SK-N-SH (cell line): Measurements from ENCODE around the gene ABLIM2. TPM values are rescaled to one million over a fixed set of nuclear protein-coding genes. Genes with fewer than 3 reads are reported as not detected.

Experiments used
- CTCF ChIA-PET: fragments of 300-600, 350-600 bp; formaldehyde crosslinking; extraction: SDS; loops from one replicate; lab custom pipeline; 2021; lab: Yijun Ruan, JAX
- POLR2A ChIA-PET: fragments of 350-600 bp; sonication (Branson Sonifier 250); formaldehyde crosslinking; extraction: SDS; loops from one replicate; lab custom pipeline; 2020; ENCODE audit warnings: antibody characterized with exemption, inconsistent platforms; lab: Yijun Ruan, JAX
- DNase-seq: peaks from one replicate; pipeline ENCODE4 v3.0.0; 2012
- H2AFZ ChIP-seq: fragments of 200-600 bp; sonication (generic); 2 replicates; pipeline ENCODE4 v1.8.1; 2016; ENCODE audit warnings: antibody characterized with exemption, mild to moderate bottlenecking, low read depth
- H3F3A ChIP-seq: fragments of 200-600 bp; sonication (generic); replicated peaks from 2 replicates; pipeline ENCODE3; 2016; ENCODE audit warnings: antibody characterized with exemption, mild to moderate bottlenecking; ENCODE audit not compliant: insufficient read depth
- H3K27ac ChIP-seq, 2 experiments: fragments of 200-500 bp in 1 of 2; fragments of 200-600 bp in 1 of 2; sonication (Bioruptor generic) in 1 of 2; sonication (generic), shearing (Covaris generic) in 1 of 2; 2 replicates each; pipeline versions ENCODE4 v1.5.1 to v1.6.1; 2014 to 2016; ENCODE audit warnings: low read depth in 2 of 2, inconsistent platforms in 1 of 2, low read length in 1 of 2, mild to moderate bottlenecking in 1 of 2, mixed read lengths in 1 of 2
- H3K27me3 ChIP-seq: fragments of 200-600 bp; sonication (generic), shearing (Covaris generic); 2 replicates; pipeline ENCODE4 v1.6.1; 2016; ENCODE audit warnings: mixed run types; ENCODE audit not compliant: insufficient read depth
- H3K36me3 ChIP-seq, 2 experiments: fragments of 200-500 bp in 1 of 2; fragments of 200-600 bp in 1 of 2; sonication (Bioruptor generic) in 1 of 2; sonication (generic) in 1 of 2; replicated peaks in 1 of 2; 2 replicates each; pipeline versions ENCODE3 to v1.5.1; 2014 to 2016; ENCODE audit warnings: low read length in 1 of 2, mild to moderate bottlenecking in 1 of 2; ENCODE audit not compliant: insufficient read depth in 2 of 2, control insufficient read depth in 1 of 2
- H3K4me1 ChIP-seq, 2 experiments: fragments of 200-500 bp in 1 of 2; fragments of 200-600 bp in 1 of 2; sonication (Bioruptor generic) in 1 of 2; sonication (generic), shearing (Covaris generic) in 1 of 2; 2 replicates each; pipeline versions ENCODE4 v1.5.1 to v1.6.1; 2014 to 2016; ENCODE audit warnings: low read depth in 1 of 2, low read length in 1 of 2, mixed run types in 1 of 2; ENCODE audit not compliant: insufficient read depth in 2 of 2, control insufficient read depth in 1 of 2
- H3K4me2 ChIP-seq: fragments of 200-600 bp; sonication (generic), shearing (Covaris generic); 2 replicates; pipeline ENCODE4 v1.6.1; 2017; ENCODE audit warnings: mixed run types
- H3K4me3 ChIP-seq, 2 experiments: fragments of 200-500 bp in 1 of 2; fragments of 200-600 bp in 1 of 2; sonication (Bioruptor generic) in 1 of 2; sonication (generic), shearing (Covaris generic) in 1 of 2; 2 replicates each; pipeline versions ENCODE4 v1.5.1 to v1.8.1; 2014 to 2016; ENCODE audit warnings: low read depth in 2 of 2, inconsistent platforms in 1 of 2, low read length in 1 of 2, mild to moderate bottlenecking in 1 of 2, mixed read lengths in 1 of 2, moderate library complexity in 1 of 2
- H3K79me2 ChIP-seq: fragments of 200-600 bp; sonication (generic); 2 replicates; pipeline ENCODE4 v1.8.1; 2017; ENCODE audit warnings: mild to moderate bottlenecking; ENCODE audit not compliant: insufficient read depth
- H3K9ac ChIP-seq: fragments of 200-600 bp; sonication (generic); 2 replicates; pipeline ENCODE4 v1.6.1; 2017; ENCODE audit warnings: mixed run types
- H3K9me2 ChIP-seq: fragments of 200-600 bp; sonication (generic); 2 replicates; pipeline ENCODE4 v1.6.1; 2017; ENCODE audit warnings: mixed run types
- H3K9me3 ChIP-seq: fragments of 200-600 bp; sonication (generic); 2 replicates; pipeline ENCODE4 v1.6.1; 2017; ENCODE audit warnings: mixed run types, mild to moderate bottlenecking, moderate library complexity
- H4K20me1 ChIP-seq: fragments of 200-600 bp; sonication (generic); 2 replicates; pipeline ENCODE4 v1.6.1; 2017; ENCODE audit warnings: mild to moderate bottlenecking, mixed run types; ENCODE audit not compliant: insufficient read depth
- CHD2 ChIP-seq: fragments of 150-350 bp; IDR thresholded peaks from 2 replicates; pipeline ENCODE4 v1.6.1; 2018; ENCODE audit warnings: low read length; ENCODE audit not compliant: partially characterized antibody
- FOXM1 ChIP-seq: IDR thresholded peaks from 2 replicates; pipeline ENCODE4 v1.4.0; 2012; ENCODE audit warnings: low read depth, mild to moderate bottlenecking
- MXI1 ChIP-seq: IDR thresholded peaks from 2 replicates; pipeline ENCODE4 v1.6.1; 2012; ENCODE audit warnings: mild to moderate bottlenecking, low read depth, low read length, improper control_type of control experiment
- NFIC ChIP-seq: IDR thresholded peaks from 2 replicates; pipeline ENCODE4 v1.4.0; 2012; ENCODE audit warnings: borderline replicate concordance
- PBX3 ChIP-seq: IDR thresholded peaks from 2 replicates; pipeline ENCODE4; 2012
- RAD21 ChIP-seq: IDR thresholded peaks from 2 replicates; pipeline ENCODE4 v1.6.1; 2012; ENCODE audit warnings: mild to moderate bottlenecking, low read length
- REST ChIP-seq: IDR thresholded peaks from 2 replicates; pipeline ENCODE4 v1.6.1; 2012; ENCODE audit warnings: mild to moderate bottlenecking, low read depth, low read length, moderate library complexity
- RFX5 ChIP-seq: IDR thresholded peaks from 2 replicates; pipeline ENCODE4 v1.6.1; 2012; ENCODE audit warnings: mild to moderate bottlenecking, improper control_type of control experiment, low read length
- USF2 ChIP-seq: fragments of 150-350 bp; IDR thresholded peaks from 2 replicates; pipeline ENCODE4 v1.6.1; 2017; ENCODE audit warnings: antibody characterized with exemption, low read length, low read depth, borderline replicate concordance
- ZBTB33 ChIP-seq: IDR thresholded peaks from 2 replicates; pipeline ENCODE4 v1.4.0; 2012; ENCODE audit warnings: low read depth, borderline replicate concordance
- WGBS: methylation state at CpG from one replicate; pipeline ENCODE4 v1.1.6; 2017; ENCODE audit warnings: low lambda C conversion rate; 5-methylcytosine and 5-hydroxymethylcytosine counted together
- polyA plus RNA-seq, 3 experiments: library from polyadenylated mRNA; depleted of rRNA; stranded (reverse); fragments of >200 nt; gene quantifications; 2 replicates each; pipeline ENCODE4 v1.2.3, GENCODE V29; 2012

ABLIM2 gene
- polyA plus RNA-seq, 1 of the 3 experiments (the other 2 are of a cell fraction), result 0.53 TPM

GRCh38 chr4:8146157-8146556, 12.5 kb downstream of the ABLIM2 start:
- no peak for TF ChIP-seq CHD2
- TF ChIP-seq RAD21, result no peak
- TF ChIP-seq PBX3, result no peak
- no peak for TF ChIP-seq NFIC
- no peak for TF ChIP-seq ZBTB33
- no peak for TF ChIP-seq RFX5
- no peak for TF ChIP-seq FOXM1
- no peak for TF ChIP-seq MXI1
- no peak for TF ChIP-seq REST
- Histone ChIP-seq H3F3A (no peaks in the 10 kb centered on the region), H3K9me3 (no peaks in the 10 kb centered on the region), H3K9ac (no peak overlapping the region), H3K27ac (no peak overlapping the region), H3K36me3 (no peaks in the 10 kb centered on the region), H2AFZ (no peak overlapping the region), H3K4me1 (peaks cover 0 to 7% of the 10 kb centered on the region in 2 experiments; a peak in 1 of 4 replicates), H3K9me2 (no peaks in the 10 kb centered on the region), H3K4me2 (no peak overlapping the region), H3K79me2 (no peaks in the 10 kb centered on the region), H3K27me3 (peaks cover 5% of the 10 kb centered on the region; the same call in 1 of the 2 replicates), H4K20me1 (no peaks in the 10 kb centered on the region), H3K4me3 (no peak overlapping the region)
- DNase-seq, result no peak
- ChIA-PET CTCF (no interaction called here), POLR2A (interaction anchor here (0.6 kb wide), 1 partner anchor 22 kb away, joined by 3 read pairs; no protein-coding TSS in a partner anchor)
- 82% methylated on average over 9 of the region's 9 CpGs for WGBS

- peaks cover 5% of the 10 kb centered on the region; the same call in 1 of the 2 replicates for H3K27me3 ChIP-seq
- no peak overlapping the region for H3K27ac ChIP-seq
- WGBS, result 59% methylated on average over 10 of the region's 15 CpGs
- no peaks in the 10 kb centered on the region for H4K20me1 ChIP-seq
- H3K9ac ChIP-seq, result no peak overlapping the region
- DNase-seq, result peak; percentile 70
- POLR2A ChIA-PET, result no interaction called here
- H3F3A ChIP-seq, result no peaks in the 10 kb centered on the region
- TF ChIP-seq USF2, result no peak
- TF ChIP-seq, all 33 proteins: peak for 0
- Histone ChIP-seq H3K9me2 (no peaks in the 10 kb centered on the region), H2AFZ (no peak overlapping the region), H3K9me3 (no peaks in the 10 kb centered on the region), H3K4me2 (no peak overlapping the region), H3K4me3 (no peak overlapping the region), H3K79me2 (no peaks in the 10 kb centered on the region), H3K4me1 (peaks cover 0 to 7% of the 10 kb centered on the region in 2 experiments; a peak in 1 of 4 replicates), H3K36me3 (no peaks in the 10 kb centered on the region)
- CTCF ChIA-PET, result interaction anchor here (1.1 kb wide), 1 partner anchor 13 kb away, joined by 4 read pairs; no protein-coding TSS in a partner anchor
Observed at GRCh38 chr4:8144359-8144758, 14.3 kb downstream of the ABLIM2 start.
